ENCODE measurements around the gene SLC26A5. TPM values are rescaled to one million over a fixed set of nuclear protein-coding genes. Genes with fewer than 3 reads are reported as not detected.

SLC26A5 gene
- total and polyA plus RNA-seq, 2 experiments from 2014 or later, result 0.12 to 0.15 TPM

GRCh38 chr7:103469095-103469948 lies 23.3 kb upstream of the SLC26A5 start:
- DNase-seq (ENCODE audit: low read depth in 1 of 2, low spot score in 1 of 2), result no peak
- Histone ChIP-seq H3K27me3 (no peaks in the 10 kb centered on the region), H3K4me1 (ENCODE audit: low read depth) (no peaks in the 10 kb centered on the region), H3K27ac (no peak overlapping the region), H3K4me3 (no peak overlapping the region), H3K9me3 (ENCODE audit: low read depth) (no peaks in the 10 kb centered on the region), H3K36me3 (no peaks in the 10 kb centered on the region)
- TF ChIP-seq CTCF (IDR thresholded peaks at IDR 0.05; ENCODE audit: low read depth, low read length), result no peak

GRCh38 chr7:103466814-103467213 lies 20.8 kb upstream of the SLC26A5 start:
- no peak overlapping the region for H3K27ac ChIP-seq
- H3K9me3 ChIP-seq (ENCODE audit: low read depth), result no peaks in the 10 kb centered on the region
- no peak for TF ChIP-seq CTCF (IDR thresholded peaks at IDR 0.05; ENCODE audit: low read depth, low read length)
- no peaks in the 10 kb centered on the region for H3K36me3 ChIP-seq
- no peak overlapping the region for H3K4me3 ChIP-seq
- no peaks in the 10 kb centered on the region for H3K4me1 ChIP-seq (ENCODE audit: low read depth)
- no peak for DNase-seq (ENCODE audit: low read depth in 1 of 2, low spot score in 1 of 2)
- H3K27me3 ChIP-seq, result no peaks in the 10 kb centered on the region

- TF ChIP-seq CTCF (IDR thresholded peaks at IDR 0.05; ENCODE audit: low read depth, low read length), result no peak
- Histone ChIP-seq H3K36me3 (no peaks in the 10 kb centered on the region), H3K27me3 (no peaks in the 10 kb centered on the region), H3K27ac (no peak overlapping the region), H3K9me3 (ENCODE audit: low read depth) (no peaks in the 10 kb centered on the region), H3K4me1 (ENCODE audit: low read depth) (no peaks in the 10 kb centered on the region), H3K4me3 (no peak overlapping the region)
- DNase-seq (ENCODE audit: low read depth in 1 of 2, low spot score in 1 of 2), result no peak
These were observed 16.4 kb upstream of the SLC26A5 start for GRCh38 chr7:103462358-103462757.

GRCh38 chr7:103447073-103447960 lies 1.3 kb upstream of the SLC26A5 start:
- Histone ChIP-seq H3K4me3 (no peak overlapping the region), H3K9me3 (ENCODE audit: low read depth) (no peaks in the 10 kb centered on the region), H3K4me1 (ENCODE audit: low read depth) (peaks cover 7% of the 10 kb centered on the region), H3K27me3 (peaks cover 57% of the 10 kb centered on the region), H3K27ac (no peak overlapping the region), H3K36me3 (no peaks in the 10 kb centered on the region)
- peak; percentile 60 to 76 for DNase-seq (ENCODE audit: low read depth in 1 of 2, low spot score in 1 of 2)
- TF ChIP-seq CTCF (IDR thresholded peaks at IDR 0.05; ENCODE audit: low read depth, low read length), result peak; percentile 82

- Histone ChIP-seq H3K27me3 (peaks cover 60% of the 10 kb centered on the region), H3K4me3 (peak overlapping the region; percentile 32), H3K4me1 (ENCODE audit: low read depth) (peaks cover 14% of the 10 kb centered on the region), H3K9me3 (ENCODE audit: low read depth) (no peaks in the 10 kb centered on the region), H3K36me3 (no peaks in the 10 kb centered on the region), H3K27ac (no peak overlapping the region)
- no peak for TF ChIP-seq CTCF (IDR thresholded peaks at IDR 0.05; ENCODE audit: low read depth, low read length)
- peak; percentile 6 to 10 for DNase-seq (ENCODE audit: low read depth in 1 of 2, low spot score in 1 of 2)
These were observed 569 bp downstream of the SLC26A5 start for GRCh38 chr7:103445228-103446048.

Measured in cardiac muscle cell (in vitro differentiated cells and primary cell).